NK-92 (cell line): Measurements from ENCODE around the gene DLG3.

Source experiments
- DNase-seq: peaks from one replicate; lab custom pipeline; 2025; ENCODE audit not compliant: unreplicated experiment; lab: John Stamatoyannopoulos, UW

Gene DLG3

DNA sequence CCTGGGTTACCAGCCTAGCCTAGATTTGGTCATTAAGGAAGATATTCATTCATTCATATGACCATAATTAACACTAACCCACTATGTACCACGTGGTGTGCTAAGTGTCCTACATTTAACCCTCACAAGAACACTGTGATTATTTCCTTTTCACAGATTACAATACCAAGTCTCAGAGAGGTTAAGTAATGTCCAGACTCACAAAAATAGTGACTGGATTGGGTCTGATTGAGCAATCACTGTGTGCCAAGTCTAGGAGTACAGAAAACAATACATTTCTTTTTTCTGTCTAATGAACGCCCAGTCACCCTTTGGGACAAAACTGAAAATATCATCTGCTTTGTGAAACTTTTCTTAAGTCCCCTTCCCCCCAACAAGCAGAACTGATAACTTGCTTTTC, 7.6 kb upstream of the DLG3 start:
- no peak for DNase-seq

GRCh38 chrX:70437921-70438665, 6.5 kb upstream of the DLG3 start:
- no peak for DNase-seq

- DNase-seq, result no peak
Measured at GRCh38 chrX:70439016-70439415, 5.6 kb upstream of the DLG3 start.

DNA sequence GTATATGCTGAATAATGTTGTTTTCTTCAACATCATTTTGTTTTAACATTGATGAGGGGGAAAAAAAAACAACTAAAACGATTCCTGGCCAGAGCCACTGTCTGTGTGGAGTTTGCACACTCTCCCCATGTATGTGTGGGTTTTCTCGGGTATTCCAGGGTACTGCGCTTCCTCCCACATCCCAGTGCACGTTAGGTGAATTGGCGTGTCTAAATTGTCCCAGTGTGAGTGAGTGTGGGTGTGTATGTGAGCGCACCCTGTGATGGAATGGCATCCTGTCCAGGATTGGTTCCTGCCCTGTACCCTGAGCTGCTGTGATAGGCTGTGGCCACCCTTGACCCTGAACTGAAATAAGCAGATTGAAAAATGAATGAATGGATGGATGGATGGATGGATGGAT, 2.4 kb upstream of the DLG3 start:
- DNase-seq, result no peak

- no peak for DNase-seq
Measured at GRCh38 chrX:70444946-70445656, 466 bp downstream of the DLG3 start.

DNA sequence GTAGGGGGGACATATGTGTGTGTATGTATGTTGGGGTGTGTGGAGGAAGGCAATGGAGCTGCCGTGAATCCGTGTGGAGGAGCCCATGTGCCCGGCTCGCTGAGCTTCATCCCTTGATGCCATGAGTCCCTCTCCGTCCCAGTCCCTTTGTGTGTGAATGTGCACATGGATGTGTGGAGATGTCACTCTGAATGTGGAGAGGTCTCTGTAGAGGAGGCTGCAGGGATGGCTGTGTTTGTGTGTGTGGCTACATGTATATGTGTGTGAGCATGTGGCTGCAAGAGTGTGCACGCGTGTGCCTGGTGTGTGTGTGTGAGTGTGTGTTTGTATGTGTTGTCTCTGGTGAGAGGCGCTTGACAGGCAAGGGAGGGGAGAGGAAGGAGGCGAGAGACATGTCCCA, 1.3 kb downstream of the DLG3 start:
- no peak for DNase-seq

DNA sequence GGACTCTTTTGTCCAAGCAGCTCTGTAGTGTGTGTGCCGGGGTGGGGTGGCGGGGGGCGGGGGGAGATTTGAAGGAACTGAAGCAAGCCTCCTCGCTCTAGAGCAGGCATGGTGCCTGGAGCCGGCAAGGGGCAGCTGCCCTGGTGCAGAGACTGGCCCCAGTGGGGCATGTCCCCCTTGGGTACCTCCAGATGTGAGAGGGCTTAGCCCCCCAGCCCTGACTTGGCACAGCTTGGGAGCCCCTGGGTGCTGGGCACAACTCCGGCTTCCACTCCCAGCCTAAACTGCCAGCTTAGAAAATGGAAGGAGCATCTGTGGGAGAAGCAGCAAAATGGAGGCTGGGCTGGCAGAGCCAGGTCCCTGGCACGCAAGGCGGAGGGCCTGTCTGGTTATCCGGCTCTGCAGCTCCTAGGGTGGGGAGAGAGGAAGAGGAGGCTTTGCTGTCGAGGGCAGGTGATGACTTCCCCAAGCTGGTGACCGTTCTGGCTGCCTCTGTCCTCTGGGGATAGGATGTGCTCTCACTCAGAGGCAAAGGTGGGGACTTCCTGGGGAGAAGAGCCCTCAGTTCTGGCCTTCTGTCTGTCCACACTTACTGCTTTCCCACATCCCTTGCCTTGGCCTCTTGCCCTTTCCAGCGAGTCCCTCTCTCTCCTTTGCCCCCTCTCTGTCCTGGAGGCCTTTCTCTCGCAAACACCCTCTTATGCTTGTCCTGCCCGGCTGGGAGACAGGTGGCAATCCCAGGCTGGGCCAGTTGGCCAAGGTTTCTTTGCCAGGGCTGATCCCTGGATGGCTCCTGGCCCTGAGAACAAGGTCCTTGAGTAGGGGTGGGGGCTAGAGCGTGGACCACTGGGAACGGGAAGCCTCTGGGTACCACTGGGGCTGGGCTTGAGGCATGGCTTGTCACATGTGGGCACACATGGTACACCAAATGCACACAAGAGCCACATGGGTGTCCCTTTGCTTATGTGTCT, 2.0 kb downstream of the DLG3 start:
- DNase-seq, result no peak

DNA sequence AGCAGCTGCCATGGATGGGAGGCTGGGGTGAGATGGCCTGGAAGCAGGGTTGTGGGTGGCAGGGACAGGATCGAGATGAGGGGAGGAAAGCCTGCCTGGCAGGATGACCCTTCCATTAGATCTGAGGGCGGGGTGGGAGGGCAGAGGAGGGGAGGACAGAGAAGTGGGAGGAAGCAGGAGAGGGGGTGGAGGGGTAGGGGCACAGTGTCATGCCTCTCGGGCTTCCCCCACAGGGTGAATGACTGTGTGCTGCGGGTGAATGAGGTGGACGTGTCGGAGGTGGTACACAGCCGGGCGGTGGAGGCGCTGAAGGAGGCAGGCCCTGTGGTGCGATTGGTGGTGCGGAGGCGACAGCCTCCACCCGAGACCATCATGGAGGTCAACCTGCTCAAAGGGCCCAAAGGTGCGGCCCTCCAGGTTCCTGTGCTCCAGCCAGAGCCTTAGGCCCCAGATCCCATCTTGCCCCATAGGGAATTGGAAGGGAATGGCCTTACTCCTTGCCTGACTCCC, 4.9 kb downstream of the DLG3 start:
- DNase-seq, result no peak

- no peak for DNase-seq
Measured at GRCh38 chrX:70452143-70452733, 7.6 kb downstream of the DLG3 start.

DNA sequence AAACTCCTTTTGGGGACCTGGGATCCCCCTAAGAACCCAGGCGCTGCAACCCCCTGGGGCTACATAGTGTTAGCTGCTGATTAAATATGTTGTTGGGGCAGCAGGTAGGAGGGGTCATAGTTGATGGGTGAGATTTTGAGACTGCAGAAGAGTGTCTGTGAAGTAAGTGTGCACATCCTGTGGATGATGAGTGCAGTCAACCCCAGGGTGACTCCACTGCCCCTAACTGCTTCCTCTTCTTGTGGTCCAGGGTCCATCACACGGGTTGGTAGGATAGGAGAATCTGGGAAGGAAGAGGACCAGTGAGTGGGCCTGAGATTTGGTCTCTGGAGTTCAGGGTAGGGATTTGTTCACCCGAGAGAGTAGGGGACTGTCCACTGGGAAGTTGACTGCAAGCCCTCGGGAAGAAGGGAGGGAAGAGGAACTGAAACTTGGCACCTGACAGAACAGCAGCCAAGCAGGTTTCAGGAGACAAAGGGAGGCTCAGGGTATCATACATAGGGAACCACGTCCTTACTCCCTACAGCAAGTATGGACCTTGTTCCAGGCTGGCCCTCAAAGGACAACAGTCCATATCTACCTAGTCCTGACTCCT, 8.5 kb downstream of the DLG3 start:
- no peak for DNase-seq

DNA sequence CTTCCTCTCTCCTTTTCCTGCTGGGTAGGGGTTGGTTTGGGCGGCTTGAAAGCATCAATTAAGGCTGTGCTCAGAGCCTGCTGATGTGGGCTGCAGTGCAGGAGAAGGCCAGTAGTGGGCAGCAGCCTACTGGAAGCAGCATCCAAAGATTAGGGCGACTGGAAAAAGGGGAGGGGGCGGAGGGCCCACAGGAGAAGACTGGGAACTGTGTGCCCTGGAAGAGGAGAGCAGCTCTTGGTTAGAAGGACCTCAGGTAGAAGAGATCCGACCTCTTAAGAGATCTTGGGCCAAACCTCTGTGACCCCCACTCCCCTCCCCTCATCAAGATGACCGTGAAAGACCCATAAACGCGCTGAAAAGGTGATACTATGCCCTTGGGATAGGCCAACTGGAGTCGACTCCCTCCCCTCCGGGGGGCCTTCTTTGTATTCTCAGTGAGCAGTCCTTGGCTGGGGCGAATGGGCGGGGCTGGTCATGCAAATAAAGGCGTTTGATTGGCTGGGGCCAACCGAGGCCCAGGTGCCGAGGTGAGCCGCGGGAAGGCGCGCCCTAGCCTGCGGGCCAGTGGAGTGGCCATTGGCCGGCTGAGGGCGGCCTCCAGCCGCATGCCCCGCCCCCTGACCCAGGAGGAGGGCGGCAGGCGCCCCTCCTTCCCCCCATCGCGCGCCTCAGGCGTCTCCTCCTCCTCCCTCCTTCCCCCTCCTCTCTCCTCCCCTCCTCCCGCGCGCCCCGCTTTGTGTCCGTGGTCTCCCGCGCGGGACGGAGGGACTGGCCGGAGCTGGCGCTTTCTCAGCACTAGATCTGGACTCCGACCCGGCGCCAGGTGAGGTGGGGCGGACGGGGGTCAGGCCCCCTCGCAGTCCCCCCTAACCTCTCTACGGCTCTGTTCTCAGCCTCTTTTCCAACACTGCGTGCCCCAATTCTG, 10.1 kb downstream of the DLG3 start:
- no peak for DNase-seq

DNA sequence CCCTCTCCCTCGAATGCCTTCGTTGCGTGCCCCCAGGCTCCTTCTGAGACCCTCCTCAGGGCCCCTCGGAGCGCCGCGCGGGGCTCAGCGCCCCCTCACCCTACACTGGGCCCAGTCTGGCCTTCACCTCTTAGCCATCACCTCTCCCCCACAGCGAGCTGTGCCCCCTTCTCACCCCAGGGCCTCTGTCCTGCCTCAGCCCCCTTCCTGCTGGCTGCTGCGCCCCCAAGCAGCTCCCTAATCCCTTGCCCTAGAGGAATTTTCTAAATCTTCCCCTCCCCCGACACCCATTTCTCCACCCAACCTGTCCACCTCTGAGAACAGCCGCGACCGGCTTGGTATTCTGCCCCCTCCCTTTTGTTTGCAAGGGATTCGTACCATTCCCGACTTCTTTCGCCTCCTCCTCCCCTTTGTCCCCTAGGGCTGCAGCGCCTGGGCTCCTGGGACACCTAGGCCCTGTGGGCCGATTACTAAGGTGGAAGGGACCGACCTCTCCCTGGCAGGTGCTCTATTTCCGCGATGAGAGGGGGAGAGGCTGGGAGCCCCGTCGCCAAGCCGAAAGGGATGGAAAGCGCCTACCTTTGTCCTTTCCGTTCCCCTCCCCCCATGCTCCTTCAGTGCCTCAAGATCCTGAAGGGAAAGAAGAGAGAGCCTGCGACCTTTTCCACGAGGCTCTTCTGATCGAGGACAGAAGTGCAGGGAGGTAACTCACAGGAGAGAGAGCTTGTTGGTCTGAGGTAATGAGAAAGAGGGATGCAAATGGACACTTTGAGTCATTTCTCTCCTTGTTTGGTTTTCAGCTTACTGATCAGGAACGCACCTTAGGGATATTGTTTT, 10.9 kb downstream of the DLG3 start:
- DNase-seq, result no peak

- no peak for DNase-seq
Measured at GRCh38 chrX:70456256-70456655, 11.6 kb downstream of the DLG3 start.

DNA sequence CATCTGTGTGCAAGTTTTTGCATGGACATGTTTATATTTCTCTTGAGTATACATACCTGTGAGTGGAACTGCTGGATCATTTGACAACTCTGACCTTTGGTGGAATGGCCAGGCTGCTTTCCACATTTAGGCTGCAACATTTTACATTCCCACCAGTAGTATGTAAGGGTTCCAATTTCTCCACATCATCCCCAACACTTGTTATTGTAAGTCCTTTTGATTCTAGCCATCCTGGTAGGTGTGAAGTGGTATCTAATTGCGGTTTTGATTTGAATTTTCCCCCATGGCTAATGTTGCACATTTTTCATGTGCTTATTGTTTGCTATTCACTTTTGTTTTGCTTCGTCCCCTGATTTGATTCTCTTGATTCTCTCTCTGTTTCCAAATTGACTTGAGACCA, 16.4 kb downstream of the DLG3 start:
- DNase-seq, result no peak

GRCh38 chrX:70464051-70464450, 19.4 kb downstream of the DLG3 start:
- no peak for DNase-seq

- DNase-seq, result no peak
Measured at GRCh38 chrX:70466968-70467367, 22.3 kb downstream of the DLG3 start.

DNA sequence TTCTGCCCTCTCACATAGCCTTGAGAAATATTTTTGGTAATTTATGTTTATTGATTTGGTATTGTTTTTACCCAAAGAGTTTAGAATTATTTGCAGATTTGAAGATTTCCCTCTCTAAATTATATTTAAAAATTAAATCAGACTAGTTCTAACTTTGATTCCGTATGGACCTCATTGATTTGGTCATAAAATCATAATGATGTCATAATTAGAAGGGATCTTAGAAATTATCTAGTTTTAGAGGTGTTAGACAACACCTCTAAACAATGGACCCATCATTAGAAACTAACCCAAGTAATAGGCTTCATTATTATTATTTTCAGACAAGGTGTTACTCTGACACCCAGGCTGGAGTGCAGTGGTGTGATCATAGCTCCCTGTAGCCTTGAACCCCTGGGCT, 24.1 kb downstream of the DLG3 start:
- no peak for DNase-seq

- DNase-seq, result no peak
Measured at GRCh38 chrX:70470850-70471289, 26.2 kb downstream of the DLG3 start.
